Prostate gland (tissue), 2 donors: ENCODE measurements around the gene SHFL. TPM values are rescaled to one million over a fixed set of nuclear protein-coding genes. Genes with fewer than 3 reads are reported as not detected.

Source experiments
- DNase-seq: peaks from one replicate; pipeline ENCODE4 v3.0.0-alpha.2; 2019; ENCODE audit warnings: low spot score
- H3K27ac ChIP-seq, 2 donors: fragments of 200-600 bp; sonication (generic); 2 replicates each; pipeline ENCODE4 v1.5.1; 2017 to 2019
- H3K27me3 ChIP-seq: fragments of 200-600 bp; sonication (generic); replicated peaks from 2 replicates; pipeline ENCODE4 v1.5.1; 2019; ENCODE audit not compliant: insufficient read depth
- H3K36me3 ChIP-seq, 2 donors: fragments of 200-600 bp; sonication (generic); 1 replicate in 1 of 2; 2 replicates in 1 of 2; pipeline versions ENCODE4 v1.5.1 to v1.8.1; 2017 to 2019
- H3K4me1 ChIP-seq: fragments of 200-600 bp; sonication (generic); replicated peaks from 2 replicates; pipeline ENCODE4 v1.5.1; 2019
- H3K4me3 ChIP-seq, 2 donors: fragments of 200-600 bp; sonication (generic); 2 replicates each; pipeline ENCODE4 v1.5.1; 2017 to 2019
- H3K9me3 ChIP-seq: fragments of 200-600 bp; sonication (generic); 2 replicates; pipeline ENCODE4 v1.5.1; 2017
- POLR2A ChIP-seq: fragments of 450-650 bp; IDR thresholded peaks from one replicate; pipeline ENCODE4 v1.6.1; 2016; ENCODE audit warnings: antibody characterized with exemption, mild to moderate bottlenecking
- POLR2AphosphoS5 ChIP-seq: sonication (generic); formaldehyde crosslinking; IDR thresholded peaks from one replicate; pipeline ENCODE4 v1.6.1; 2017; ENCODE audit warnings: antibody characterized with exemption
- WGBS: methylation state at CpG from one replicate; pipeline ENCODE4 v1.1.5; 2018; 5-methylcytosine and 5-hydroxymethylcytosine counted together
- intact Hi-C: fragments of 100-400 bp; cut with DNase I; formaldehyde crosslinking; loops from one replicate; pipeline ENCODE4 v1.14.2; 2022
- total RNA-seq, 2 donors: library from RNA; depleted of rRNA; stranded (reverse); fragments of >200 nt; gene quantifications; one replicate each; pipeline ENCODE4 v1.1.0, GENCODE V29; 2016
- TF ChIP-seq, protein P1 (sequence below), 4 experiments: fragments of 200-600 bp in 2 of 4; fragments of 450-650 bp in 2 of 4; sonication (generic) in 2 of 4; IDR thresholded peaks; 1 replicate in 3 of 4; 2 replicates in 1 of 4; pipeline ENCODE4 v1.5.1; 2016 to 2019; ENCODE audit warnings: antibody characterized with exemption in 4 of 4, mild to moderate bottlenecking in 2 of 4, moderate library complexity in 2 of 4

SHFL gene
- total RNA-seq, 2 donors from 2014 or later, result 23.5 to 36.0 TPM

DNA sequence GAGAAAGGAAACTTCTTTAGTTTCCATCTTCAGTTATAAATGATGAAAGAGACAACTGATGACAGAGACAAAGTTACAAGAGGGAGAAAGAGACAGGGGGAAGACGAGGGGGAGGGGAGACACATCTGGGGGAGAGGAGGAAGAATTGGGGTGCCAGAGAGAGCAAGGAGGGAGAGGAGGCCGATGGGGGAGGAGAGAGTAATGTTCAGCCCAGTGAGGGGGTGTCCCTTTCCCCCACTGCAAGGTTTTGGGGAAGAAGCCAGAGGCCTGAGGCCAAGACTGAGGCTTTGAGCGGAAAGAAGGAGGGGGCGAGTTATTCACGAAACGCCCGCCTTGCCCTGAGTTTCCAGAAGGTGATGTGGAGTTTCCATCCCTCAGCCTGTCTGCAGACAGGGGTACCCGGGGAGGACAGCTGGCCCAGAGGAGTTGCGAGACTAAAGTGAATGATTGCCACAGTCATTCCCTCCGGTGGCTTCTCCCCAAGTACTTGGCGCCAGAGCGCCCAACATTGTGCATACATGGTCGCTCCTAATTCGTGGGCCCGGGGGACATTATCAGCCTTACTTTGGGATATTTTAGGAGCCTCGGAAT, 19.5 kb downstream of the SHFL start:
- intact Hi-C loops, result no loop called here
- WGBS, result 47% methylated on average over 16 of the region's 16 CpGs

DNA sequence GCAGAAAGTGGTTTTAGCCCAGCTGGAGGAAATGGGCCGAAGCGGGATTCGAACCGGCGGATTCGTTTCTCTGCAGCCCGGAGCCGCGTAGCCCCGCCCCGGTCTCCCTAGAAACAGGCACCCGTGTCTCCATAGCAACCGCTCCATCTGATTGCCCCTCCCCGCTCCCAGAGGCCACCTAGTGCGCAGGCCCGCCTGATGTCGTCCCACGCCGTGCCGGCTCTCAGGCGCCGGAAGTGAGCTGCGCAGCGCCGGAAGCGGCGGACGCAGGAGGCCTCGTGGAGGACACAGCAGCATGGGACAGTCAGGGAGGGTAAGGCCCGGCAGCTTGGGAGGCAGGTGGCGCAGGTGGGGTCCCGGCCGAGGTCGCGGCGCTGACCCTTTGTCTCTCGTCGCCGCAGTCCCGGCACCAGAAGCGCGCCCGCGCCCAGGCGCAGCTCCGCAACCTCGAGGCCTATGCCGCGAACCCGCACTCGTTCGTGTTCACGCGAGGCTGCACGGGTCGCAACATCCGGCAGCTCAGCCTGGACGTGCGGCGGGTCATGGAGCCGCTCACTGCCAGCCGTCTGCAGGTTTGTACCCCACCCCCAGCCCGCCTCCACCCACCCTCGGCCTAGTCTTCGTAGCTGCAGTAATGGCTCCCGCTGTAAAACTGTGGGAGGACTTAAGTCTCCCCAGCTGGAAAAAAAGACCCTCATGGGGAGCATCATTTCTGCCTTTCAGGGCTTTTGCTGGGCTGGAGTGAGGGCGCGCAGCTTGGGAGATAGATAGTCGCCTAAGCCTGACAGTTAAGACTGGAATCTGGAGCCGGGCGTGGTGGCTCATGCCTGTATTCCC, 20.2 kb downstream of the SHFL start, which contains the start of gene PPAN:
Gene PPAN, plus strand, starts transcription at position 263 of the 837 bp plus-strand sequence. Its CDS starts 33 bp downstream, at position 296.
- H3K4me3 ChIP-seq, result peak within 1 kb of the TSS; percentile 47 to 66
- intact Hi-C loops, result no loop called here
- H3K9me3 ChIP-seq, result no peaks in the 10 kb centered on the region
- 2% methylated on average over 66 of the region's 71 CpGs for WGBS
- peak; percentile 98 for DNase-seq
- TF ChIP-seq POLR2A, result peak; percentile 50
- peak; percentile 99 for TF ChIP-seq POLR2AphosphoS5
- TF ChIP-seq, protein P1, sequence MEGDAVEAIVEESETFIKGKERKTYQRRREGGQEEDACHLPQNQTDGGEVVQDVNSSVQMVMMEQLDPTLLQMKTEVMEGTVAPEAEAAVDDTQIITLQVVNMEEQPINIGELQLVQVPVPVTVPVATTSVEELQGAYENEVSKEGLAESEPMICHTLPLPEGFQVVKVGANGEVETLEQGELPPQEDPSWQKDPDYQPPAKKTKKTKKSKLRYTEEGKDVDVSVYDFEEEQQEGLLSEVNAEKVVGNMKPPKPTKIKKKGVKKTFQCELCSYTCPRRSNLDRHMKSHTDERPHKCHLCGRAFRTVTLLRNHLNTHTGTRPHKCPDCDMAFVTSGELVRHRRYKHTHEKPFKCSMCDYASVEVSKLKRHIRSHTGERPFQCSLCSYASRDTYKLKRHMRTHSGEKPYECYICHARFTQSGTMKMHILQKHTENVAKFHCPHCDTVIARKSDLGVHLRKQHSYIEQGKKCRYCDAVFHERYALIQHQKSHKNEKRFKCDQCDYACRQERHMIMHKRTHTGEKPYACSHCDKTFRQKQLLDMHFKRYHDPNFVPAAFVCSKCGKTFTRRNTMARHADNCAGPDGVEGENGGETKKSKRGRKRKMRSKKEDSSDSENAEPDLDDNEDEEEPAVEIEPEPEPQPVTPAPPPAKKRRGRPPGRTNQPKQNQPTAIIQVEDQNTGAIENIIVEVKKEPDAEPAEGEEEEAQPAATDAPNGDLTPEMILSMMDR (IDR thresholded peaks at IDR 0.05), result peak in 1 of 4 experiments; percentile 48
- H3K27me3 ChIP-seq, result no peaks in the 10 kb centered on the region
- H3K4me1 ChIP-seq, result peaks cover 6% of the 10 kb centered on the region
- peak within 1 kb of the TSS; percentile 7 to 45 for H3K27ac ChIP-seq
- peaks cover 17 to 19% of the 10 kb centered on the region in 2 donors for H3K36me3 ChIP-seq

More for the DNA sequence above, 19.5 kb downstream of the SHFL start:
- no peak for DNase-seq
- H3K27me3 ChIP-seq, result no peaks in the 10 kb centered on the region
- H3K9me3 ChIP-seq, result no peaks in the 10 kb centered on the region
- H3K4me1 ChIP-seq, result peaks cover 6% of the 10 kb centered on the region
- TF ChIP-seq POLR2AphosphoS5 (no peak), POLR2A (no peak)
- TF ChIP-seq, protein P1 (IDR thresholded peaks at IDR 0.05), result no peak
- H3K36me3 ChIP-seq, result peaks cover 13 to 17% of the 10 kb centered on the region in 2 donors
- H3K4me3 ChIP-seq, result peak overlapping the region in 1 of 2 donors; percentile 66
- no peak overlapping the region for H3K27ac ChIP-seq

DNA sequence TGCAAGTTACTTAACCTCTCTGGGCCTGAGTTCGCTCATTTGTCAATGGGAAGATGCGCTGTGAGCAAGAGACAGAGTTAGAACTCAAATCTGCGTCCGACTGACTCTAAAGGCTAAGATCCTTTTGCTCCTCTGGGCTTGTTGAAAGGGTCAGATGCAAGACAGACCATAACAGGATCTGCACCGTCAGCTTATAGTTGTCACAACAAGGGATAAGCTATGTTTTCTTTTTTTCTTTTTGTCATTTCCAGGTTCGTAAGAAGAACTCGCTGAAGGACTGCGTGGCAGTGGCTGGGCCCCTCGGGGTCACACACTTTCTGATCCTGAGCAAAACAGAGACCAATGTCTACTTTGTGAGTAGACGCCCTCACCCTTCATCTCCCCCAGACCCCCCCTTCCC, 21.1 kb downstream of the SHFL start:
- H3K36me3 ChIP-seq, result peaks cover 17 to 21% of the 10 kb centered on the region in 2 donors
- TF ChIP-seq POLR2AphosphoS5, result no peak
- TF ChIP-seq POLR2A, result no peak
- TF ChIP-seq, protein P1 (IDR thresholded peaks at IDR 0.05), result no peak
- H3K27me3 ChIP-seq, result no peaks in the 10 kb centered on the region
- H3K4me3 ChIP-seq, result peak overlapping the region in 1 of 2 donors; percentile 66
- peaks cover 6% of the 10 kb centered on the region for H3K4me1 ChIP-seq
- H3K9me3 ChIP-seq, result no peaks in the 10 kb centered on the region
- 78% methylated on average over 10 of the region's 10 CpGs for WGBS
- no peak for DNase-seq
- H3K27ac ChIP-seq, result no peak overlapping the region
- intact Hi-C loops, result no loop called here

DNA sequence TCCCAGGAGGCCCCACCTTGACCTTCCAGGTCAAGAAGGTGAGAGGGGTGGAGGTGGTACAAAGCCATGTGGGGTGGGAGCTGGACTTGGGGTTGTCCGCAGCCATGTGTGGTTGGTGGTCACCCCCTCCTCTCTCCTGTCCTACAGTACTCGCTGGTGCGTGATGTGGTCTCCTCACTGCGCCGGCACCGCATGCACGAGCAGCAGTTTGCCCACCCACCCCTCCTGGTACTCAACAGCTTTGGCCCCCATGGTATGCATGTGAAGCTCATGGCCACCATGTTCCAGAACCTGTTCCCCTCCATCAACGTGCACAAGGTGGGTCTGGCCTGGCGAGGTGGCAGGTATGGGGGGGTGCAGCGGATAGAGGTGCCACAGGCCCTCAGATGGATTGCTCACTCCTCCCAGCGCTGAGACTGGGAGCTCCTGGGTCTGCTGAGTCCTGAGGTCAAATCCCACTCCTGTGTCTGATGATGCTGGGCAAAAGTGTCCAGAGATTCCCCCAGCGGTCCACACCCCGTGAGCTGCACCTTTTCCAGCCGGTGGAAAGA, 21.8 kb downstream of the SHFL start:
- H3K27me3 ChIP-seq, result no peaks in the 10 kb centered on the region
- intact Hi-C loops, result no loop called here
- TF ChIP-seq, protein P1 (IDR thresholded peaks at IDR 0.05), result no peak
- TF ChIP-seq POLR2AphosphoS5 (no peak), POLR2A (no peak)
- H3K4me3 ChIP-seq, result no peak overlapping the region
- no peak for DNase-seq
- peaks cover 17 to 21% of the 10 kb centered on the region in 2 donors for H3K36me3 ChIP-seq
- no peak overlapping the region for H3K27ac ChIP-seq
- peaks cover 6% of the 10 kb centered on the region for H3K4me1 ChIP-seq
- 85% methylated on average over 14 of the region's 14 CpGs for WGBS
- H3K9me3 ChIP-seq, result no peaks in the 10 kb centered on the region
